Hematopoietic multipotent progenitor cell treated with erythropoietin and hydrocortisone succinate and interleukin-3 and kit ligand, for 17 days (in vitro differentiated cells): ENCODE measurements around the gene NUCB1.

Experiments
- DNase-seq: peaks from one replicate; pipeline ENCODE4 v3.0.0-alpha.2; 2015; ENCODE audit warnings: low spot score

NUCB1 gene

GRCh38 chr19:48962849-48963165 lies 62.7 kb downstream of the NUCB1 start:
- no peak for DNase-seq

DNA sequence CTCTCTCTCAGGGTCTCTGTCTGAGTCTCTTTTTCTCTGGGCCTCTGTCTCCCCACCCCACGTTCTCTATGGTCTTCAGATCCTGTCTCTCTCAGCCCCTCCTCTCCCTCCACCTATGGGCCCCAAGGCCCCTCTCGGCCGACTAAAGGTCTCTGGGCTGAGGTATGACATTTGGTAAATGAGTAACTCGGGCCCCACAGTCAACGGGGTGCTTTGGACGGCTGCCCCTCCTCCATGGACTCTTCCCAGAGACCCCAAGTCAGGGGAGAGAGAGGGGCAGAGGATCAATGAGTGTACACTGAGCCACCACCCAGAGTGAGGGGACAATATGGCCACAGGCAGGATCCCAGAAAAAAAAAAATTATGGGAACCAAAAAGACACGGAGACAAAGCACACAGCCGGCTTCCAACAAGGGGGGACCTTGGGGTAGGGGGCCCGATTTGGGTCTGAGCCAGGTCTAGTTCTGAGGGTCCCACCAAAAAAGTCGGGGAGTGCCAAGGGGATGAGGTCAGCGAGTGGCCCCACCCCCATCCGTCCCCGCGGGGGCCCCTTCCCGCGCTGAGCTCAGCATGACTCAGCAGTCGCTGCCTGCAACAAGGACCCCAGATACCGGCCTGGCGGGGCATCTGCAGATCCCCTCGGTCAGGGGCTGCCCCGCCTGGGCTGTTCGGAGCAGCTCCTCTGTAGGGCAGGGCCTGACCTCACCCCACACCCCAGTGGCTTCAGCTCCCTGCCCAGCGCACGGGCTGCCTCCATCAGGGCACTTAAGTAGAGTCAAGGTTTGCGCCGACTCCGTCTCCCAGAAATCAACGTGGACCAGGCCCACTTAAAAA lies 63.5 kb downstream of the NUCB1 start:
- peak; percentile 88 for DNase-seq

DNA sequence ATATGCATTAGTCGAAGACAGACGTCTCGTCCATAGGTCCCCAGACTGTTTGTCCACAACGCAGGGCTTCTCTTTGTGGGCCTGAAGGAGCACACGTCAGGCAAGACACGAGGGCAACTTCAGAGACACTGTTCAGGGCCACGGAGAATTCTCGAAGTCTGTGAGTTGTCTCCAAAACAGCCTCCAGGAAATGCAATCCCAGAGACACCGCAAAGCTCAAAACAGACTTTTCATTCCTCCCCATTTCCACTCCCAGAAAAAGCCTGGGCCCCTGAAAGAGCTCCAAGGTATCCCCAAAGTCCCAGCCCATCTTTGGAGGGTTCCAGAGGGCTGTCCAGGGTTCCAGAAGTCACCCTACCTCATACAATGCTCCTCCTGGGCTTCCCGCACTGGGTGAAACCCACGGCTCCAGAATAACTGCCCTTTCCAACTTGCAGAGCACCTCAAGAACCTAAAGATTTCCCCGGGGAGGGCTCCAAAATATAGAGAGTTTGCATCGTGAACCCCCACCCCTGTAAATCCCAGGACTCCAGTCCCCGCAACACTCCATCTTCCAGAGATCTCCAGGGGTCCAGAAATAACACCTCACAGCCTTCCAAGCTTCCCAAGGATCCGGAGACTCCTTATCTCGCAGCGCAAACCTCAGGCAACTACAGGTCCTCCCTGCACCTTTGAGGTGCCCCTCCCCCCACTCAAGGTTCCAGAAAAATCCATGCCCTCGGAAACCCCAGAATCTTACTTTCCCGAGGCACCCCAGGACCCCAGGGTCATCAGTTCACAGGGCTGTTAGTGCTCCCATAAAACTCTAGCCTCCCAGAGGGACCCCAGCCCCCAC lies 64.3 kb downstream of the NUCB1 start:
- DNase-seq: peak; percentile 82

- peak; percentile 94 for DNase-seq
Observed at GRCh38 chr19:48965040-48965805, 65.1 kb downstream of the NUCB1 start, which contains the start of gene FTL. Gene FTL (plus strand): TSS chr19:48965309. CDS start chr19:48965508, 199 bp downstream.

- DNase-seq: peak; percentile 96
Observed at GRCh38 chr19:48965806-48966540, 65.9 kb downstream of the NUCB1 start.

- peak; percentile 63 for DNase-seq
Observed at GRCh38 chr19:48966541-48967345, 66.6 kb downstream of the NUCB1 start.

- peak; percentile 52 for DNase-seq
Observed at GRCh38 chr19:48967346-48968178, 67.5 kb downstream of the NUCB1 start.

DNA sequence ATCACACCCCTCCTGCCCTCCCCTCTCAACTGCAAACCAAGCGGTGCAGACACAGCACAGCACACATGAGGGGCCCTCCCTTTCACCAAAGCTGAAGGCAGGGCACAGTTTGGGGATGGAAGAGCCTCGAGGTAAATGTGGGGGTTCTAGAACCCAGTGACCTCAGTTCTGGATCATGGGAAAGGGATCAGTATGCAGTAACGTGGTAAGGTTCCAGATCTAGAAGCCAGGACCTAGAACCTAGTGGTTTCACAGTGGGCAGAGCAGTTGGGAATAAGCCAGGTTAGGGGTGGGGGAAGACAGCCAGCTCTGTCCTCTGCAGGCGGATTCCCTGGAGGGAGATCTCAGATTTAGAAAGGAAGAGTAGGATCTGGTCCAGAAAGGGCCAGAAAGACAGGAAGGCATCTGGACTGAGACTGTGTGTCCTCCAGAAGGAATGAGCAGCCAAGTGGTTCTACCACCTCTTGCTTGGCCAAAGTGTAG lies 68.1 kb downstream of the NUCB1 start:
- no peak for DNase-seq

DNA sequence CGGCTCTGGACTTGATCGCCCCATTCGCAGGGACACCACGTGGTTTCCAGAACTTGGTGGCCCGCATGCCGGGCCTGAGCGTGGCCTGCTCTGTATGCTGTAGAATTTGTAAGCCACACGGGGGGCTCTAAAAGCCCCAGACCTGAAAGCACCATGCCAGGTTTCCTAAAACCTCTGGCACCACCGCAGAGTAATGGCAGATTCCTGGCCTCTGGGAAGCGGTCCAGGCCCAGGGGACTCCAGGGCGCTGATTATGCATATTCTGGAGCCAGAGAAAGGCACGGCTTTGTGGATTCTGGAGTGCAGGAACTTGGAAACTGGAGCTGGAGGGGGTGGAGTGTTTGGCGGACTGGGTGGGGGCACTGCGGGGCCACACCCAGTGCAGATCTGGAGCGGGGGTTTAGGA lies 68.7 kb downstream of the NUCB1 start:
- DNase-seq: no peak

- peak; percentile 61 for DNase-seq
Observed at GRCh38 chr19:48969276-48970138, 69.4 kb downstream of the NUCB1 start.

GRCh38 chr19:48970139-48970766 lies 70.1 kb downstream of the NUCB1 start:
- DNase-seq: no peak

DNA sequence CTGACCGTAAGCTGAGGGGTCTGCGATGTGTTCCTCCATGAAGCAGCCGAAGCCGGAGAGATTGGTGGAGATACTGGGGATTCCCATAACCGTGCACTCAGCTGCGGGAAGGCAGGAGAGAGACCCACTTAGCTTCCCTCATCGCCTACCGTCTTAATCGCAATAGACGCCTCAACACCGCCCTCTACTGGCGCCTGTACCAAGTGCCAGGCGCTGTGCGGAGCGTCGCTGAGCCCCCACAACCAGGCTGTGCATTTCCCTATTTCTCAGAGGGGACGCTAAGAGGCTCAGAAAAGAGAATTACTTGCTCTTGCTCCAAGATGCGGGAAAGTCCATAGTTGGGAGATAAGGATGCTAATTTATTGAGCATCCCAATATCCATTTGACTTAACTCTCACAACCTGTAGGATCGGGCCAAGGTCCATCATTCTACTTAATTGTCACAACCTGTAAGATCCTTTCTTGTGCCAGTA lies 70.8 kb downstream of the NUCB1 start:
- DNase-seq: peak; percentile 92
